BJ (cell line): ENCODE data around the gene PRELID2. TPM values are rescaled to one million over a fixed set of nuclear protein-coding genes. Genes with fewer than 3 reads are reported as not detected.

Experiments
- CTCF ChIA-PET: fragments of 350-600 bp; formaldehyde crosslinking; extraction: SDS; loops from one replicate; lab custom pipeline; 2021; ENCODE audit warnings: antibody characterized with exemption, inconsistent platforms; lab: Yijun Ruan, JAX
- POLR2A ChIA-PET: fragments of 300-600 bp; sonication (Branson Sonifier 250); formaldehyde crosslinking; extraction: SDS; loops from one replicate; lab custom pipeline; 2021; ENCODE audit warnings: antibody characterized with exemption; lab: Charles Lee
- DNase-seq: peaks from one replicate; pipeline ENCODE4 v3.0.0-alpha.2; 2011; ENCODE audit warnings: low read depth
- H3K27me3 ChIP-seq: 2 replicates; pipeline ENCODE4 v1.6.0; 2011; ENCODE audit warnings: low read length; ENCODE audit not compliant: control insufficient read depth, insufficient read depth
- H3K36me3 ChIP-seq: 2 replicates; pipeline ENCODE4 v1.5.1; 2011; ENCODE audit warnings: low read length; ENCODE audit not compliant: control insufficient read depth, insufficient read depth
- H3K4me3 ChIP-seq: 2 replicates; pipeline ENCODE4 v1.5.1; 2011; ENCODE audit warnings: low read depth, mild to moderate bottlenecking, control low read depth, low read length
- CTCF ChIP-seq: IDR thresholded peaks from 2 replicates; pipeline ENCODE4 v1.5.1; 2011; ENCODE audit warnings: low read depth, mild to moderate bottlenecking, control low read depth, inconsistent platforms, low read length, moderate library complexity; ENCODE audit not compliant: insufficient read depth
- polyA plus RNA-seq: library from polyadenylated mRNA; depleted of rRNA; stranded (reverse); fragments of >200 nt; gene quantifications from 2 replicates; pipeline ENCODE4 v1.2.3, GENCODE V29; 2011

PRELID2 gene
- polyA plus RNA-seq, 1 experiment: 3.0 TPM

GRCh38 chr5:145797336-145797735 is 37.8 kb downstream of the PRELID2 start:
- Histone ChIP-seq H3K27me3 (no peaks in the 10 kb centered on the region), H3K36me3 (no peaks in the 10 kb centered on the region), H3K4me3 (no peak overlapping the region)
- no peak for TF ChIP-seq CTCF
- ChIA-PET CTCF (interaction anchor here (0.6 to 1.0 kb wide), 2 partner anchors 10 to 12 kb away, joined by 3 to 4 read pairs; no protein-coding TSS in a partner anchor), POLR2A (no interaction called here)
- DNase-seq: no peak

GRCh38 chr5:145796318-145796717 is 38.8 kb downstream of the PRELID2 start:
- no peak overlapping the region for H3K4me3 ChIP-seq
- TF ChIP-seq CTCF: no peak
- no peaks in the 10 kb centered on the region for H3K27me3 ChIP-seq
- H3K36me3 ChIP-seq: no peaks in the 10 kb centered on the region
- no peak for DNase-seq
- ChIA-PET POLR2A (no interaction called here), CTCF (interaction anchor here (1.0 kb wide), 1 partner anchor 11 kb away, joined by 4 read pairs; no protein-coding TSS in a partner anchor)

- H3K36me3 ChIP-seq: no peaks in the 10 kb centered on the region
- POLR2A ChIA-PET: no interaction called here
- H3K27me3 ChIP-seq: no peaks in the 10 kb centered on the region
- no peak for TF ChIP-seq CTCF
- CTCF ChIA-PET: no interaction called here
- no peak for DNase-seq
- H3K4me3 ChIP-seq: no peak overlapping the region
Measured at GRCh38 chr5:145793574-145793973, 41.6 kb downstream of the PRELID2 start.

- ChIA-PET CTCF (no interaction called here), POLR2A (interaction anchor here (0.6 kb wide), 1 partner anchor 1579 kb away, joined by 3 read pairs; no protein-coding TSS in a partner anchor)
- no peak for TF ChIP-seq CTCF
- no peaks in the 10 kb centered on the region for H3K36me3 ChIP-seq
- no peak overlapping the region for H3K4me3 ChIP-seq
- no peaks in the 10 kb centered on the region for H3K27me3 ChIP-seq
- DNase-seq: no peak
Measured at GRCh38 chr5:145792840-145793239, 42.3 kb downstream of the PRELID2 start.

GRCh38 chr5:145791866-145792265 is 43.3 kb downstream of the PRELID2 start:
- TF ChIP-seq CTCF: no peak
- POLR2A ChIA-PET: no interaction called here
- Histone ChIP-seq H3K4me3 (no peak overlapping the region), H3K27me3 (no peaks in the 10 kb centered on the region), H3K36me3 (no peaks in the 10 kb centered on the region)
- no peak for DNase-seq
- CTCF ChIA-PET: interaction anchor here (1.0 kb wide), 1 partner anchor 257 kb away, joined by 3 read pairs; no protein-coding TSS in a partner anchor
